ENCODE data around the gene RCCD1. TPM values are rescaled to one million over a fixed set of nuclear protein-coding genes. Genes with fewer than 3 reads are reported as not detected.

The RCCD1 gene
- total and polyA plus RNA-seq, 2 donors from 2014 or later: 11.6 TPM

GRCh38 chr15:90914305-90915080 lies 40.2 kb upstream of the RCCD1 start:
- H3K4me3 ChIP-seq (ENCODE audit: low read length in 3 of 3): no peak overlapping the region
- no peak overlapping the region for H3K9ac ChIP-seq (ENCODE audit: low read length in 3 of 3)
- intact Hi-C loops (cut with DNase I): no loop called here
- no peaks in the 10 kb centered on the region for H3K4me1 ChIP-seq (ENCODE audit: control insufficient read depth in 2 of 3, insufficient read depth in 2 of 3, low read depth in 1 of 3, low read length in 3 of 3)
- H3K36me3 ChIP-seq (ENCODE audit: control insufficient read depth in 2 of 3, insufficient read depth in 3 of 3, low read length in 3 of 3): peaks cover 2 to 71% (median 57%) of the 10 kb centered on the region in 3 donors
- H3K27me3 ChIP-seq (ENCODE audit: control insufficient read depth, insufficient read depth, low read length): no peaks in the 10 kb centered on the region
- TF ChIP-seq CTCF (IDR thresholded peaks at IDR 0.05; ENCODE audit: borderline replicate concordance, extremely low read depth, insufficient read depth): no peak
- FAIRE-seq: no peak
- peak in 1 of 5 donors; percentile 46 for DNase-seq
- no peak overlapping the region for H3K27ac ChIP-seq (ENCODE audit: low read depth in 2 of 2, low read length in 2 of 2)
- H3K9me3 ChIP-seq (ENCODE audit: control insufficient read depth in 2 of 3, insufficient read depth in 1 of 3, low read length in 3 of 3): no peaks in the 10 kb centered on the region

- no peaks in the 10 kb centered on the region for H3K9me3 ChIP-seq (ENCODE audit: control insufficient read depth in 2 of 3, insufficient read depth in 1 of 3, low read length in 3 of 3)
- FAIRE-seq: no peak
- intact Hi-C loops (cut with DNase I): no loop called here
- peaks cover 2 to 74% (median 60%) of the 10 kb centered on the region in 3 donors for H3K36me3 ChIP-seq (ENCODE audit: control insufficient read depth in 2 of 3, insufficient read depth in 3 of 3, low read length in 3 of 3)
- DNase-seq: peak in 1 of 5 donors; percentile 24
- H3K9ac ChIP-seq (ENCODE audit: low read length in 3 of 3): no peak overlapping the region
- no peak for TF ChIP-seq CTCF (IDR thresholded peaks at IDR 0.05; ENCODE audit: borderline replicate concordance, extremely low read depth, insufficient read depth)
- no peaks in the 10 kb centered on the region for H3K27me3 ChIP-seq (ENCODE audit: control insufficient read depth, insufficient read depth, low read length)
- H3K27ac ChIP-seq (ENCODE audit: low read depth in 2 of 2, low read length in 2 of 2): no peak overlapping the region
- H3K4me3 ChIP-seq (ENCODE audit: low read length in 3 of 3): no peak overlapping the region
- no peaks in the 10 kb centered on the region for H3K4me1 ChIP-seq (ENCODE audit: control insufficient read depth in 2 of 3, insufficient read depth in 2 of 3, low read depth in 1 of 3, low read length in 3 of 3)
Measured at GRCh38 chr15:90915216-90915807, 39.4 kb upstream of the RCCD1 start.

- peak in 3 of 5 donors; percentile 40 to 75 (median 43) for DNase-seq
- no peaks in the 10 kb centered on the region for H3K4me1 ChIP-seq (ENCODE audit: control insufficient read depth in 2 of 3, insufficient read depth in 2 of 3, low read depth in 1 of 3, low read length in 3 of 3)
- H3K27ac ChIP-seq (ENCODE audit: low read depth in 2 of 2, low read length in 2 of 2): no peak overlapping the region
- no peaks in the 10 kb centered on the region for H3K27me3 ChIP-seq (ENCODE audit: control insufficient read depth, insufficient read depth, low read length)
- H3K9me3 ChIP-seq (ENCODE audit: control insufficient read depth in 2 of 3, insufficient read depth in 1 of 3, low read length in 3 of 3): no peaks in the 10 kb centered on the region
- no peak for FAIRE-seq
- TF ChIP-seq CTCF (IDR thresholded peaks at IDR 0.05; ENCODE audit: borderline replicate concordance, extremely low read depth, insufficient read depth): no peak
- H3K9ac ChIP-seq (ENCODE audit: low read length in 3 of 3): no peak overlapping the region
- H3K36me3 ChIP-seq (ENCODE audit: control insufficient read depth in 2 of 3, insufficient read depth in 3 of 3, low read length in 3 of 3): peaks cover 2 to 73% (median 60%) of the 10 kb centered on the region in 3 donors
- no peak overlapping the region for H3K4me3 ChIP-seq (ENCODE audit: low read length in 3 of 3)
- intact Hi-C loops (cut with DNase I): no loop called here
Measured at GRCh38 chr15:90915808-90916440, 38.8 kb upstream of the RCCD1 start.

Measured in kidney (tissue), 14 donors.